ENCODE data around the gene C19orf53. TPM values are rescaled to one million over a fixed set of nuclear protein-coding genes. Genes with fewer than 3 reads are reported as not detected.

Gene C19orf53
- total RNA-seq, result 10 to 100 TPM; 54.7 to 64.6 TPM

DNA sequence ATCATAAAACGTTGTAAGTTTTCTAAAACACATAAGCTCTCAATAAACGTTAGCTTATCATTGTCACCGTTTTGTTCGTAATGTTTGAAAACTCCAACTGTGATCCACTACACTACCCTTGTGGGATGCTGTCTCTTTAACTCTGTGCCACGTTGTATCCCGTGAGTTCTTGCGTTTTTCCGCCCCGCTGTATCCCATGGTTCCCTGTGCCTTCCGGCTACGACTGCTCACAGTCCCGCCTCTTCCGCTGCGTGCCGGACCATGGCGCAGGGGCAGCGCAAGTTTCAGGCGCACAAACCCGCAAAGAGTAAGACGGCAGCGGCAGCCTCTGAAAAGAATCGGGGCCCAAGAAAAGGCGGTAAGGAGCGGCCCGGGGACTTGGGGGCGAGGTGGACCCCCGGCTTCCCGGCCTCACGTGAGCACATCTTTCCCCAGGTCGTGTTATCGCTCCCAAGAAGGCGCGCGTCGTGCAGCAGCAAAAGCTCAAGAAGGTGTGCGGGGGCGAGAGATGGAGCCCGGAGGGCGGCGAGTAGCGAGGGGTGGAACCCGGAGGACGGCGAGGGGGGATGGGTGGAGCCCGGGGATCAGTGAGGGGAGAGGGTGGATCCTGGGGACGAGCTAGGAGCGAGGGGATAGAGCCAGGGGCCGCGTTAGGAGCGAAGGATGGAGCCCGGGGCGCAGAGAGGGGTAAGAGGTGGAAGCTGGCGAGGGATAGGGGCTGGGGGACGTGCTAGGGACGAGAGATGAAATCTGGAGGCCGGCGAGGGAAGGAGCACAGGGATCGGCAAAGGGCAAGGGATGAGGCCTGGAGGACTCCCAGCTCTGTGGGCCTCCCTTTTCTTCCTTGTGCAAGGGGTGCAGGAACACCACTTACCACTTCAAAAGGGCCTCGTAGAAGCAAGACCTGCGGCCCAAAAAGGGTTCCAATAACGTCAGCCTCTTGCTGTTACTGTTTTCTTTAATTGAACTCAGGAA is at the start of gene C19orf53:
C19orf53 (plus strand) TSS at position 240 of the 975 bp plus-strand sequence; CDS start at position 262, 22 bp downstream.

DNA sequence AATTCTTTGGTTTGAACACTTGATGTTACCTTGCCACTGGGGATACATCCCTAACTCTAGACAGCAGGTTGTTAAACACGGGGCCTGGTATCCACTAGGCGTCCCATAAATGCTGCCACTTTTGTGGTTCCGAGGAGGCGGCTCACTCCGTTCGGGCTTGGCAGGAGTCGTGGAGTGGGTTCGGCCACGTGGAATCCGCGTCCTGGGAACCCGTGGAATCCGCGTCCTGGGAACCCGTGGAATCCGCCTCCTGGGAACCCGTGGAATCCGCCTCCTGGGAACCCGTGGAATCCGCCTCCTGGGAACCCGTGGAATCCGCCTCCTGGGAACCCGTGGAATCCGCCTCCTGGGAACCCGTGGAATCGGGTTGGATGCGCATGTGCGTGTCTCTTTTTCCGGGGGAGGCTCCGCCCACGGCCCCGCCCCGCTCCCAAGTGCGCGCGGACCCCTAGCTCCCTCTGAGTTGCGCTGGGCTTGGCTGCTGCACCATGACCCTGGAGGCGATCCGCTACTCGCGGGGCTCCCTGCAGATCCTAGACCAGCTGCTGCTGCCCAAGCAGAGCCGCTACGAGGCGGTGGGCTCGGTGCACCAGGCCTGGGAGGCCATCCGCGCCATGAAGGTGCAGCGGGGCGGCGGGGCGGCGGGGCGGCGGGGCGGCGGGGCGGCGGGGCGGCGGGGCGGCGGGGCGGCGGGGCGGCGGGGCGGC is 10.0 kb upstream of the C19orf53 start, which contains the start of gene MRI1:
MRI1 (plus strand) TSS at position 422 of the 707 bp plus-strand sequence; CDS start at position 489, 67 bp downstream.

DNA sequence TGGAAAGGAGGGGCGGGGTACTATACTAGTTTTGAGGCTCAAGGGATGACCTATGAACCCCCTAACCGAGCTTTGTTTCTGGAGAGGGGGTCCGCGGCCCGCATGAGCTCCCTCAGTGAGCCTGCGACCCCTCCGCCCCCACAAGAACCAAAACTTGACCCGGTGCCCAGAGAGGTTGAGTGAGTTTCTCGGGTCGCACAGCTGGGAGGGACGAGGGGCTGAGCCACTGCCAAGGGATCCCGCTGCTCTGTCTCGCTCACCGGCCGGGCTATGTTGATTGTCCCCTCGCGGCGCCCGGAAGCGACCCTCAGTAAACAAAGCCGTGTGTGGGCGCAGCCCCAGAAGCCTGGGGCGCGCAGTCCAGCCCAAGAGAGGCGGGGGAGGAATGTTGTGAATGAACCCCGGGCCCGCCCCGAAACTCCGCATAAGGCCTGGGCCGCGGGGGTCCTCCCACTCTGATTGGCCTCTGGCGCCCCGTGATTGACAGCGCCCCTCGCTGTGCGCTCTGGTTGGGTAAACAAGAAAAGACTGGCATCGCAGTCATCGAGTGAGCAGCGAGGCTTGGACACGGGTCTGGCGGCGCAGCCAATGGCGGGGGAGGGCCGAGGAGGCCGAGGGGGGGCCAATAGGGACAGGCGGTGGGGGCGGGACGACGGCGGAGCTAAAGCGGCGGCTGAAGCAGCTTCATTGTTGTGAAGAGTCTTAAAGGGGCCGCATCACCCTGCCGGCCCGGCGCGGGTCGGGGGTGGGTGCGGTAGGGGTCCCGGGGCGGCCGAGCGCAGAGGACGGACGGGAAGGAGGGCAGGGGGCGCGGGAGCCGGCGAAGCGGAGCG is 20.7 kb downstream of the C19orf53 start, which contains the start of gene ZSWIM4:
ZSWIM4 (plus strand) TSS at position 687 of the 833 bp plus-strand sequence. CDS start 206 bp downstream, outside the sequence.

Small RNA genes lying within 50 kb of the gene (small RNA-seq; reads per million reads assigned to genes)
- gene RN7SL619P, result 0 reads per million in 2 donors

Other genes with a start within 250 kb of the C19orf53 start
- gene MRI1, start 9.9 kb upstream of the C19orf53 start, total RNA-seq, result 10 to 100 TPM; 36.8 to 37.6 TPM
- gene ZSWIM4, start 21.0 kb downstream of the C19orf53 start, total RNA-seq, result 1 to 10 TPM; 3.3 to 3.4 TPM
- not detected for gene NANOS3, start 102.7 kb downstream of the C19orf53 start, total RNA-seq
- gene BRME1, start 131.7 kb downstream of the C19orf53 start, total RNA-seq, result 1 to 10 TPM in 1 of 2 donors, under 1 TPM in 1; 1.00 to 1.4 TPM
- gene CC2D1A, start 131.7 kb downstream of the C19orf53 start, total RNA-seq, result 10 to 100 TPM; 14.3 to 19.3 TPM
- under 1 TPM; under 0.01 to 0.33 TPM for gene PODNL1, start 164.0 kb downstream of the C19orf53 start, total RNA-seq
- gene DCAF15, start 178.1 kb downstream of the C19orf53 start, total RNA-seq, result 10 to 100 TPM; 12.4 to 16.3 TPM
- gene RFX1, start 231.9 kb downstream of the C19orf53 start, total RNA-seq, result 1 to 10 TPM; 2.4 to 3.0 TPM

Data from melanocyte of skin (primary cell).